ENCODE results near the gene GSTO1. TPM values are rescaled to one million over a fixed set of nuclear protein-coding genes. Genes with fewer than 3 reads are reported as not detected.
A peak's percentile ranks its signal among the peaks of the same experiment; 100 is the strongest.

GSTO1 gene
- total RNA-seq, 3 donors from 2014 or later (not counting 1 experiment from before 2014, with no cell fraction given): 27.8 to 38.0 (median 31.5) TPM

GRCh38 chr10:104288355-104288754 lies 33.7 kb downstream of the GSTO1 start:
- H3K27ac ChIP-seq (ENCODE audit: low read length): no peak overlapping the region
- H3K36me3 ChIP-seq (ENCODE audit: control insufficient read depth, insufficient read depth, low read length): no peaks in the 10 kb centered on the region
- Mint-ChIP-seq H3K27me3 (ENCODE audit: low read depth in 2 of 2) (peaks cover 23 to 38% of the 10 kb centered on the region in 2 donors), H3K36me3 (no peaks in the 10 kb centered on the region), H3K27ac (no peak overlapping the region), H3K4me1 (peaks cover 7 to 8% of the 10 kb centered on the region in 2 donors), H3K9me3 (no peaks in the 10 kb centered on the region), H3K4me3 (no peak overlapping the region)
- peaks cover 3% of the 10 kb centered on the region for H3K27me3 ChIP-seq (ENCODE audit: control insufficient read depth, insufficient read depth, low read length)
- TF ChIP-seq CTCF (IDR thresholded peaks at IDR 0.05): no peak
- no peak for ATAC-seq
- no peaks in the 10 kb centered on the region for H3K9me3 ChIP-seq (ENCODE audit: control insufficient read depth, insufficient read depth, low read length)
- no peak for DNase-seq
- H3K4me3 ChIP-seq (ENCODE audit: low read length): no peak overlapping the region
- peaks cover 7% of the 10 kb centered on the region for H3K4me1 ChIP-seq (ENCODE audit: control insufficient read depth, insufficient read depth, low read length)
- intact Hi-C loops (cut with micrococcal nuclease): no loop called here
- 100% methylated on average over 1 of the region's 1 CpG for WGBS (ENCODE audit: insufficient coverage)

GRCh38 chr10:104291439-104291951 lies 36.8 kb downstream of the GSTO1 start:
- Histone ChIP-seq H3K9me3 (ENCODE audit: control insufficient read depth, insufficient read depth, low read length) (no peaks in the 10 kb centered on the region), H3K4me3 (ENCODE audit: low read length) (no peak overlapping the region), H3K27ac (ENCODE audit: low read length) (no peak overlapping the region), H3K4me1 (ENCODE audit: control insufficient read depth, insufficient read depth, low read length) (peaks cover 7% of the 10 kb centered on the region), H3K27me3 (ENCODE audit: control insufficient read depth, insufficient read depth, low read length) (peaks cover 3% of the 10 kb centered on the region), H3K36me3 (ENCODE audit: control insufficient read depth, insufficient read depth, low read length) (no peaks in the 10 kb centered on the region)
- Mint-ChIP-seq H3K9me3 (no peaks in the 10 kb centered on the region), H3K27me3 (ENCODE audit: low read depth in 2 of 2) (peaks cover 23 to 25% of the 10 kb centered on the region in 2 donors), H3K27ac (no peak overlapping the region), H3K36me3 (no peaks in the 10 kb centered on the region), H3K4me3 (peak overlapping the region; percentile 21), H3K4me1 (peaks cover 7 to 8% of the 10 kb centered on the region in 2 donors)
- intact Hi-C loops (cut with micrococcal nuclease): loop anchor here (1.0 kb wide), 2 partner anchors 14 to 59 kb away; no protein-coding TSS in a partner anchor
- WGBS (ENCODE audit: insufficient coverage): under 1% methylated on average over 23 of the region's 26 CpGs
- TF ChIP-seq CTCF (IDR thresholded peaks at IDR 0.05): peak; percentile 100
- ATAC-seq: peak; percentile 100
- DNase-seq: peak; percentile 87 to 95

- Mint-ChIP-seq H3K27me3 (ENCODE audit: low read depth in 2 of 2) (peaks cover 17 to 18% of the 10 kb centered on the region in 2 donors), H3K9me3 (no peaks in the 10 kb centered on the region), H3K4me3 (no peak overlapping the region), H3K36me3 (no peaks in the 10 kb centered on the region), H3K4me1 (peaks cover 8 to 13% of the 10 kb centered on the region in 2 donors), H3K27ac (no peak overlapping the region)
- no peak for DNase-seq
- TF ChIP-seq CTCF (IDR thresholded peaks at IDR 0.05): no peak
- intact Hi-C loops (cut with micrococcal nuclease): no loop called here
- H3K36me3 ChIP-seq (ENCODE audit: control insufficient read depth, insufficient read depth, low read length): no peaks in the 10 kb centered on the region
- no peaks in the 10 kb centered on the region for H3K9me3 ChIP-seq (ENCODE audit: control insufficient read depth, insufficient read depth, low read length)
- no peak overlapping the region for H3K4me3 ChIP-seq (ENCODE audit: low read length)
- 47% methylated on average over 1 of the region's 2 CpGs for WGBS (ENCODE audit: insufficient coverage)
- H3K27ac ChIP-seq (ENCODE audit: low read length): no peak overlapping the region
- ATAC-seq: no peak
- peaks cover 3% of the 10 kb centered on the region for H3K27me3 ChIP-seq (ENCODE audit: control insufficient read depth, insufficient read depth, low read length)
- H3K4me1 ChIP-seq (ENCODE audit: control insufficient read depth, insufficient read depth, low read length): peaks cover 7% of the 10 kb centered on the region
Observed at GRCh38 chr10:104293011-104293410, 38.3 kb downstream of the GSTO1 start.

- Histone ChIP-seq H3K27ac (ENCODE audit: low read length) (no peak overlapping the region), H3K9me3 (ENCODE audit: control insufficient read depth, insufficient read depth, low read length) (no peaks in the 10 kb centered on the region), H3K4me3 (ENCODE audit: low read length) (no peak overlapping the region), H3K4me1 (ENCODE audit: control insufficient read depth, insufficient read depth, low read length) (peaks cover 7% of the 10 kb centered on the region), H3K27me3 (ENCODE audit: control insufficient read depth, insufficient read depth, low read length) (peaks cover 3% of the 10 kb centered on the region), H3K36me3 (ENCODE audit: control insufficient read depth, insufficient read depth, low read length) (no peaks in the 10 kb centered on the region)
- H3K27ac Mint-ChIP-seq: no peak overlapping the region
- H3K4me1 Mint-ChIP-seq: peaks cover 9 to 14% of the 10 kb centered on the region in 2 donors
- ATAC-seq (no peak), DNase-seq (no peak)
- 95% methylated on average over 4 of the region's 5 CpGs for WGBS (ENCODE audit: insufficient coverage)
- no peak for TF ChIP-seq CTCF (IDR thresholded peaks at IDR 0.05)
- intact Hi-C loops (cut with micrococcal nuclease): no loop called here
- no peak overlapping the region for H3K4me3 Mint-ChIP-seq
- peaks cover 9 to 15% of the 10 kb centered on the region in 2 donors for H3K27me3 Mint-ChIP-seq (ENCODE audit: low read depth in 2 of 2)
- no peaks in the 10 kb centered on the region for H3K36me3 Mint-ChIP-seq
- no peaks in the 10 kb centered on the region for H3K9me3 Mint-ChIP-seq
Observed at GRCh38 chr10:104293781-104294321, 39.2 kb downstream of the GSTO1 start.

Measured in natural killer cell (primary cell).